OCI-LY7 (cell line): ENCODE results near the gene FLAD1. TPM values are rescaled to one million over a fixed set of nuclear protein-coding genes. Genes with fewer than 3 reads are reported as not detected.

Source experiments
- BruUV-seq: library from RNA; stranded (reverse); fragments of 400-500 nt; replicated peaks from 2 replicates; lab custom pipeline; 2021; lab: Mats Ljungman, UMichigan
- CTCF ChIA-PET: fragments of 300-600 bp; sonication (Branson Sonifier 250); formaldehyde crosslinking; loops from one replicate; lab custom pipeline; 2022; ENCODE audit warnings: antibody characterized with exemption; ENCODE audit not compliant: unreplicated experiment; lab: Charles Lee
- POLR2A ChIA-PET: fragments of 300-600 bp; sonication (Branson Sonifier 250); formaldehyde crosslinking; loops from one replicate; lab custom pipeline; 2022; ENCODE audit warnings: antibody characterized with exemption; lab: Charles Lee
- DNase-seq: peaks from one replicate; pipeline ENCODE4 v3.0.0-alpha.2; 2015; ENCODE audit warnings: low spot score
- H2AFZ ChIP-seq: fragments of 200-600 bp; sonication (generic), shearing (Covaris generic); 2 replicates; pipeline ENCODE4 v1.6.1; 2014; ENCODE audit warnings: mild to moderate bottlenecking, antibody characterized with exemption, low read length, moderate library complexity
- H3K27ac ChIP-seq: fragments of 200-600 bp; sonication (generic); 2 replicates; pipeline ENCODE4 v1.5.1; 2014; ENCODE audit warnings: mixed run types, low read depth, mild to moderate bottlenecking, moderate library complexity, low read length, inconsistent platforms; ENCODE audit not compliant: poor library complexity, severe bottlenecking
- H3K36me3 ChIP-seq: fragments of 200-600 bp; sonication (generic); 2 replicates; pipeline ENCODE4 v1.6.1; 2014; ENCODE audit warnings: mild to moderate bottlenecking, antibody characterized with exemption, low read length, moderate library complexity, mixed read lengths; ENCODE audit not compliant: insufficient read depth
- H3K4me1 ChIP-seq: fragments of 200-600 bp; sonication (generic); 2 replicates; pipeline ENCODE4 v1.5.1; 2014; ENCODE audit warnings: mild to moderate bottlenecking, low read length; ENCODE audit not compliant: insufficient read depth, poor library complexity, severe bottlenecking
- H3K4me2 ChIP-seq: fragments of 200-600 bp; sonication (generic); 2 replicates; pipeline ENCODE4 v1.6.1; 2014; ENCODE audit warnings: mild to moderate bottlenecking, low read length
- H3K4me3 ChIP-seq: fragments of 200-600 bp; sonication (generic); 2 replicates; pipeline ENCODE4 v1.5.1; 2014; ENCODE audit warnings: mild to moderate bottlenecking, low read depth, low read length; ENCODE audit not compliant: poor library complexity, severe bottlenecking
- H3K79me2 ChIP-seq: fragments of 200-600 bp; sonication (generic); 2 replicates; pipeline ENCODE4 v1.6.1; 2016; ENCODE audit warnings: low read depth, mild to moderate bottlenecking, low read length, moderate library complexity, mixed read lengths; ENCODE audit not compliant: insufficient read depth
- H3K9me2 ChIP-seq: fragments of 200-600 bp; sonication (generic); 2 replicates; pipeline ENCODE4 v1.6.1; 2016; ENCODE audit warnings: mild to moderate bottlenecking, low read length, mixed read lengths; ENCODE audit not compliant: insufficient read depth
- H3K9me3 ChIP-seq: fragments of 200-600 bp; sonication (generic); 2 replicates; pipeline ENCODE4 v1.6.1; 2014; ENCODE audit warnings: mild to moderate bottlenecking, mixed run types, low read length, mixed read lengths
- H4K20me1 ChIP-seq: fragments of 200-600 bp; sonication (generic); 2 replicates; pipeline ENCODE4 v1.6.1; 2014; ENCODE audit warnings: mild to moderate bottlenecking, antibody characterized with exemption, low read length, moderate library complexity, mixed read lengths; ENCODE audit not compliant: insufficient read depth
- EZH2phosphoT487 ChIP-seq: fragments of 200-600 bp; sonication (generic); IDR thresholded peaks from 2 replicates; pipeline ENCODE4 v1.6.1; 2018; ENCODE audit warnings: low read depth, borderline replicate concordance, mild to moderate bottlenecking, mixed run types, antibody characterized with exemption, low read length, moderate library complexity, mixed read lengths
- intact Hi-C: fragments of 100-400 bp; cut with micrococcal nuclease; formaldehyde crosslinking; loops from one replicate; pipeline ENCODE4 v1.10.0; 2022; ENCODE audit not compliant: unreplicated experiment
- total RNA-seq, 2 experiments: library from RNA; depleted of rRNA in 1 of 2; stranded (reverse); fragments of >200 nt in 1 of 2; shearing (Covaris generic) in 1 of 2; gene quantifications; 2 replicates each; pipeline ENCODE4 v1.2.3, GENCODE V29; 2014 to 2022
- TF ChIP-seq, protein P1 (sequence below): fragments of 200-600 bp; sonication (generic); conservative IDR thresholded peaks from 2 replicates; pipeline ENCODE4 v1.5.1; 2014; ENCODE audit warnings: mild to moderate bottlenecking, antibody characterized with exemption, low read length, moderate library complexity, mixed read lengths

FLAD1 gene
- total RNA-seq, 2 experiments from 2014 or later, result 52.7 to 57.9 TPM

DNA sequence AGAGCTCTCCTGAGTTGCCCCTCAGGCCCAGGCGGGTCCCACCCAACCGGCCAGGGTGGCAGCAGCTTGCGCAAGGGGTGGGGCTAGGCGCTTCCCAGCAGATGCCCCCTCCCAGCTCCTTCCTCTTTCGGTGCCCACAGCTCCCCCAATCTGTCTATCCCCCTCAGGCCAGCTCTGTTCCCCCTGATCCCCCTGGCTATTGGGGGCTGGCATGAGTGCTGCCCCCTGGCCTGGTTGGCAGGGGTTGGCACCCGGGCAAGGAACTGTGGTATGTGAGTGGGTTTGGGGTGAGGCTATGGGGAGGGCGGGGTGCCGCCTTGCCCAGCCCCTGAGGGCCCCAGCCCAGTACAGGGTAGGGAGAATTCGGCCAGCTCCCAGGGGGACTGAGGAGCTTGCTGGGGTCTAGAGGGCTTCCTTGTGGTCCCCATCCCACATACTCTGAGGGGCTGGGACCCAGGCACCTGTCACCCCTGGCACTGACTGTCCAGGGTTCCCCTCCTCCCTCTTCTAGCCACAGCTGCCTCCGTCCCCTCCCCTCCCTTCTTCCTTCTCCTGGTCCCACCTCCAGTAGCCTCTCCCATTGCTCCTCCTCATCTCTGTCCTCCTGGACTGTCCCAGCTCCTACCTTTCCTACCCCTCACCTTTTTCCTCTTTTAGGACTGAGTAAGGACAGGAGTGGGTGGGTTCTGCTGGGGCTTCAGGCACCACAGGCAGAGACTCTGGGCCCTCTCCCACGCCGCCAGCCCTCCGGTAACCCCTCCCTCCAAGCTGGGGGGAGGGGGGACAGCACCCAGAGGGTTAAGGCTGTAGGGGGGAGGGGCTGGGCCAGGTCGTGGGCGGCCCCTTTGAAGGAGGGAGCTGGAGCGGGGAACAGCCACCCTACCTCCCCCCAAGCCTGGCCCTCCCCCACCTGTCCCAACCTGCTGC, 25.1 kb downstream of the FLAD1 start:
- peaks cover 76% of the 10 kb centered on the region for H3K4me1 ChIP-seq
- ChIA-PET CTCF (interaction anchor here (0.6 kb wide), 1 partner anchor 9 kb away, joined by 3 read pairs; no protein-coding TSS in a partner anchor), POLR2A (interaction anchor here (0.6 kb wide), 1 partner anchor 12 kb away, joined by 4 read pairs; no protein-coding TSS in a partner anchor)
- no peak for DNase-seq
- H3K27ac ChIP-seq, result no peak overlapping the region
- no TSS peak for BruUV-seq
- H3K79me2 ChIP-seq, result peaks cover 4% of the 10 kb centered on the region; the same call in 1 of the 2 replicates
- H3K4me2 ChIP-seq, result peak overlapping the region; percentile 35
- no peaks in the 10 kb centered on the region for H3K36me3 ChIP-seq
- TF ChIP-seq, protein P1, sequence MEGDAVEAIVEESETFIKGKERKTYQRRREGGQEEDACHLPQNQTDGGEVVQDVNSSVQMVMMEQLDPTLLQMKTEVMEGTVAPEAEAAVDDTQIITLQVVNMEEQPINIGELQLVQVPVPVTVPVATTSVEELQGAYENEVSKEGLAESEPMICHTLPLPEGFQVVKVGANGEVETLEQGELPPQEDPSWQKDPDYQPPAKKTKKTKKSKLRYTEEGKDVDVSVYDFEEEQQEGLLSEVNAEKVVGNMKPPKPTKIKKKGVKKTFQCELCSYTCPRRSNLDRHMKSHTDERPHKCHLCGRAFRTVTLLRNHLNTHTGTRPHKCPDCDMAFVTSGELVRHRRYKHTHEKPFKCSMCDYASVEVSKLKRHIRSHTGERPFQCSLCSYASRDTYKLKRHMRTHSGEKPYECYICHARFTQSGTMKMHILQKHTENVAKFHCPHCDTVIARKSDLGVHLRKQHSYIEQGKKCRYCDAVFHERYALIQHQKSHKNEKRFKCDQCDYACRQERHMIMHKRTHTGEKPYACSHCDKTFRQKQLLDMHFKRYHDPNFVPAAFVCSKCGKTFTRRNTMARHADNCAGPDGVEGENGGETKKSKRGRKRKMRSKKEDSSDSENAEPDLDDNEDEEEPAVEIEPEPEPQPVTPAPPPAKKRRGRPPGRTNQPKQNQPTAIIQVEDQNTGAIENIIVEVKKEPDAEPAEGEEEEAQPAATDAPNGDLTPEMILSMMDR, result no peak
- no peak for TF ChIP-seq EZH2phosphoT487
- no peak overlapping the region for H2AFZ ChIP-seq
- no peaks in the 10 kb centered on the region for H3K9me3 ChIP-seq
- H4K20me1 ChIP-seq, result no peaks in the 10 kb centered on the region
- H3K9me2 ChIP-seq, result no peaks in the 10 kb centered on the region
- intact Hi-C loops, result no loop called here
- H3K4me3 ChIP-seq, result no peak overlapping the region

DNA sequence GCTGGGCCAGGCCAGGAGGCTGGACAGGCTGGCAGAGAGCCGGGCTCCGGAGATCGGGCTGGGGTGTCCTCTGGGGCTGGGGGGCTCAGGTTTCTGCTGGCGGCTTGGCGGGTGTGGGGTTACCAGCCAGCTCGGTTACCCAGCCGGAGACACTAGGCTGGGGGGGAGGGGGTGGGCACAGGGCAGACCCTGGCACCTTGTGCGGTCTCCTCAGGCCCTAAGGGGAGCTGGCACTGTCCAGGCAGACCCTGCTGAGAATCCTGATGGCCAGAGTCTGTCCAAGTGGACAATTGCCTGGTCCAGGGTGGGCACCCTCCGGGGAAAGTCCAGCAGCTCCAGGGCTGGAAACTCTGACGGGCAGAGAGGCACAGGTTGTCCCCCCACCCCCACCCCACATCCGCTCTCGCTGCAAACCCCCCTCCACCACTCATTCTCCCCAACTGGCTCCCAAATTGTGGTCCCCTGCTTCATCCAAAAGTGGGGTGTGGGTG, 26.1 kb downstream of the FLAD1 start:
- no peak for TF ChIP-seq EZH2phosphoT487
- TF ChIP-seq, protein P1, result no peak
- Histone ChIP-seq H3K27ac (no peak overlapping the region), H3K79me2 (no peaks in the 10 kb centered on the region)

DNA sequence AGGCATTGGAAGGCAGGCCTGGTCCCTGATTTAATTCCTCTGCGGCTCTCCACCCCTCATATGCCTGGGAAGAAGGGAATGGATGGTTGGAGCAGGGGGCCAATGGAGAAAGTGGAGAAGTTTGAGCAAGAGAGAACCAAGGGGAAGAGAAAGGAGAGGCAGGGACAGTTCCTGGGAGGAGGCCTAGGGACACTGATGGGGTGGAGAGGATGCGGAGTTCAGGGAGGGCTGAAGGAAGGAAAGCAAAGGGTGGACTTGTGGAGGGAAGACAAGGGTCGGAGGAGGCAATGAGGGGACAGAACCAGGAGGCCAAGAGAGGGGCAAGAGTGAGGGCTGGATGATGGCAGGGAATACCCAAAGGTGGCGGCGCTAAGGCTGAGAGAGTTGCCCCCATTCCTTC, 26.6 kb downstream of the FLAD1 start:
- Histone ChIP-seq H3K9me2 (no peaks in the 10 kb centered on the region), H3K4me3 (no peak overlapping the region), H2AFZ (no peak overlapping the region), H4K20me1 (no peaks in the 10 kb centered on the region), H3K4me2 (no peak overlapping the region), H3K27ac (no peak overlapping the region), H3K79me2 (no peaks in the 10 kb centered on the region), H3K9me3 (no peaks in the 10 kb centered on the region), H3K4me1 (peaks cover 81% of the 10 kb centered on the region), H3K36me3 (peaks cover 1% of the 10 kb centered on the region; the same call in 1 of the 2 replicates)
- no peak for DNase-seq
- ChIA-PET CTCF (no interaction called here), POLR2A (no interaction called here)
- intact Hi-C loops, result no loop called here
- BruUV-seq, result no TSS peak
- TF ChIP-seq, protein P1, result no peak
- TF ChIP-seq EZH2phosphoT487, result no peak

More for the DNA sequence above, 26.1 kb downstream of the FLAD1 start:
- POLR2A ChIA-PET, result no interaction called here
- Histone ChIP-seq H3K9me3 (no peaks in the 10 kb centered on the region), H3K36me3 (no peaks in the 10 kb centered on the region), H3K9me2 (no peaks in the 10 kb centered on the region), H2AFZ (no peak overlapping the region), H4K20me1 (no peaks in the 10 kb centered on the region), H3K4me2 (no peak overlapping the region), H3K4me3 (no peak overlapping the region), H3K4me1 (peaks cover 81% of the 10 kb centered on the region)
- no peak for DNase-seq
- intact Hi-C loops, result no loop called here
- CTCF ChIA-PET, result no interaction called here
- no TSS peak for BruUV-seq
